Motor neuron (in vitro differentiated cells): Measurements from ENCODE around the gene DMBX1. TPM values are rescaled to one million over a fixed set of nuclear protein-coding genes. Genes with fewer than 3 reads are reported as not detected.

Experiments
- ATAC-seq, 8 experiments: fragments of 200-7000 bp; cut with Tn5 transposase; replicated peaks in 6 of 8; 2 replicates each; pipeline ENCODE4 v1.8.0; 2021; ENCODE audit warnings: mild to moderate bottlenecking in 8 of 8, moderate library complexity in 8 of 8
- H3K27ac ChIP-seq, 2 donors: fragments of 250-450 bp; sonication (Bioruptor Pico); 2 replicates each; pipeline ENCODE4 v1.9.0; 2021; ENCODE audit warnings: antibody characterized with exemption in 2 of 2, mild to moderate bottlenecking in 2 of 2, moderate library complexity in 1 of 2
- H3K4me1 ChIP-seq, 2 donors: fragments of 250-450 bp; sonication (Bioruptor Pico); replicated peaks in 1 of 2; 2 replicates each; pipeline ENCODE4 v1.6.1; 2021; ENCODE audit warnings: antibody characterized with exemption in 2 of 2, mild to moderate bottlenecking in 2 of 2, moderate library complexity in 1 of 2
- H3K4me3 ChIP-seq, 5 donors: fragments of 250-450 bp; sonication (Bioruptor Pico); 2 replicates each; pipeline ENCODE4 v1.9.0; 2021; ENCODE audit warnings: antibody characterized with exemption in 5 of 5, mild to moderate bottlenecking in 5 of 5, moderate library complexity in 4 of 5
- WGBS, 10 experiments: fragments of 450-650 bp; shearing (Covaris generic); methylation state at CpG; one replicate each; pipeline ENCODE4 v1.0.0; 2022; 5-methylcytosine and 5-hydroxymethylcytosine counted together
- in situ Hi-C, 9 experiments: fragments of 400-800 bp; cut with MboI; loops; one replicate each; pipeline ENCODE4 v1.15.0; 2021; ENCODE audit warnings: low sequenced_read_pairs in 9 of 9, low pct_unique_long_range_greater_than_20kb in 2 of 9; ENCODE audit not compliant: unreplicated experiment in 9 of 9
- total RNA-seq, 8 experiments: library from RNA; unstranded; fragments of 300-600 nt; gene quantifications; 2 replicates each; pipeline versions ENCODE4 v1.2.3 to v1.2.4, GENCODE V29; 2022

DMBX1 gene
- total RNA-seq, 8 experiments from 2014 or later: 0.13 to 1.4 (median 0.15) TPM; not detected in 3

GRCh38 chr1:46490406-46490655, 695 bp downstream of the DMBX1 start:
- ATAC-seq: no peak
- H3K4me3 ChIP-seq: no peak overlapping the region
- peaks cover 3 to 5% of the 10 kb centered on the region in 2 donors for H3K4me1 ChIP-seq
- no peak overlapping the region for H3K27ac ChIP-seq
- in situ Hi-C loops: no loop called here
- WGBS, 10 experiments: 0 to 3% methylated on average over 2 to 5 of the region's 25 CpGs; no CpG with 5 or more reads in 8 of the 10 experiments

DNA sequence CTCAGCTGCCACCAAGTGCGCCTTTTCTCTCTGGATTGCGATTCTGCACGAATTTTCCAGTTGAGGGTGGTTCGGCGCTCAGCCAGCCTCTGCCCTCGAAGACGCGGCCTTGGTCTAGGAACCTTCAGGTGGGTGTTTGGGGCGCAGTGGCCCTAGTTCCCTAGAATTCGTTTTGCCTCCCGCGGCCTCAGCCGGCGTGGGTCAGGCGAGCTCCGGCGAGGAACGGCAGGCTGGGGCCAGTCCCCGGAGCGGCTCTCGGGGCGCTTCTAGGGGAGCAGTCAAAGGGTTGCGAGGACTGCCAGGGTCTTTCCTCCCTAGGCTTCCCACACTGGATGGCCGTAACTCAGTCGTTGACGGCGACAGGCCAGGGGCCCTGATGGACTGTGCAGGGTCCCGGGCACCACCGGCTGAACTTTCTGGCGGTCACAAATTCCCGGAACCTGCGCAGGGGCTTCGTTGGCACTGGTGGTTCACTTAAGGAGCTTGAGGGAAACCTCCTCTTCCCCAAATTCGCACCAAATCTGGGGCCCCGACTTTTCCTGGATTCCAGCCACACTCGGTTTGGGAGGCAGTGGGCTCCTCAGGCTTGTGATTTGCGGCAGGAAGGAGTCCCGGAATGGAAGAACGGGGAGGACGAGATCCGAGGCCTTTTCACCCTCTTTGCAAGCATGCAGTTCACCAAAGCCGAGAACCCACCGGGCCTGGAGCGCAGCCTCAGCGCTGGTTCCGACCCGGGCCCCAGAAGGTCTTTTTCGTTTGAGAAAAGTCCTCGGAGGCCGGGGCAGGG, 1.2 kb downstream of the DMBX1 start:
- 0 to 19% (median 2%) methylated on average over 2 to 35 of the region's 50 CpGs; no CpG with 5 or more reads in 3 of the 10 experiments for WGBS, 10 experiments
- no peak overlapping the region for H3K4me3 ChIP-seq
- no peak overlapping the region for H3K27ac ChIP-seq
- peaks cover 0 to 2% of the 10 kb centered on the region in 2 donors for H3K4me1 ChIP-seq
- in situ Hi-C loops: no loop called here
- no peak for ATAC-seq

GRCh38 chr1:46491443-46492268, 2.0 kb downstream of the DMBX1 start:
- Histone ChIP-seq H3K4me3 (no peak overlapping the region), H3K4me1 (no peaks in the 10 kb centered on the region), H3K27ac (no peak overlapping the region)
- WGBS, 10 experiments: 0 to 14% (median 7%) methylated on average over 2 to 22 of the region's 25 CpGs; no CpG with 5 or more reads in 3 of the 10 experiments
- in situ Hi-C loops: no loop called here
- ATAC-seq: no peak

DNA sequence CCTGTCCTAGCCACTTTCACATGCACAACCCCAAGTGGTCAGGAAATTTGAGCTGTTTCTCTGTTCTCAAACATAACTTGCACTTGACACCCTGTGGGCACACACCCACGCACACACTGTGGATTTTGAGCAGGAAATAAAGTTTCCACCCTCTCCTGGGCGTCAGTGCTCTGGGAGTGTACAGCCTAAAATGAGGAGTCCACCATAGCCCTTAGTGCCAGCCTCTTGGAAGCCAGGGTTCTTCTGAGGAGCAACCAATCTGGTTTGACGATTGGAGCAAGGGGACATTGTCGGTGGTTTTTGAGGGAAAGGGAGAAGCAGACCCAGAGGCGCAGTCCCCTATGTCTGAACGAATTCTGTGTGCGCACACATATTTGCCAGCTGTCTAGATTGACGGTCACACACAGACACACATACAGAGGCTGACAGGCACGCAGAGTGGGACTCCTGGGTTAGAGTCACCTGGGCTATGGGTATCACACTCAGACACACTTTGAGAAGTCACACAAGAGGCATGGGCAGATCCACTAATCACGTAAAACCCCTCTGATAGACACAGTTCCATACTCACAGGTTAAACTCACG, 2.7 kb downstream of the DMBX1 start:
- no peak overlapping the region for H3K4me3 ChIP-seq
- WGBS, 10 experiments: 0 to 100% (median 5%) methylated on average over 1 to 10 of the region's 11 CpGs; no CpG with 5 or more reads in 1 of the 10 experiments
- in situ Hi-C loops: no loop called here
- H3K4me1 ChIP-seq: no peaks in the 10 kb centered on the region
- no peak overlapping the region for H3K27ac ChIP-seq
- ATAC-seq: no peak

GRCh38 chr1:46492871-46493270, 3.2 kb downstream of the DMBX1 start:
- Histone ChIP-seq H3K4me3 (no peak overlapping the region), H3K4me1 (no peaks in the 10 kb centered on the region), H3K27ac (no peak overlapping the region)
- ATAC-seq: no peak
- 6 to 20% (median 20%) methylated on average over 2 to 6 of the region's 20 CpGs; no CpG with 5 or more reads in 7 of the 10 experiments for whole genome bisulfite sequencing, 10 experiments
- in situ Hi-C loops: no loop called here

DNA sequence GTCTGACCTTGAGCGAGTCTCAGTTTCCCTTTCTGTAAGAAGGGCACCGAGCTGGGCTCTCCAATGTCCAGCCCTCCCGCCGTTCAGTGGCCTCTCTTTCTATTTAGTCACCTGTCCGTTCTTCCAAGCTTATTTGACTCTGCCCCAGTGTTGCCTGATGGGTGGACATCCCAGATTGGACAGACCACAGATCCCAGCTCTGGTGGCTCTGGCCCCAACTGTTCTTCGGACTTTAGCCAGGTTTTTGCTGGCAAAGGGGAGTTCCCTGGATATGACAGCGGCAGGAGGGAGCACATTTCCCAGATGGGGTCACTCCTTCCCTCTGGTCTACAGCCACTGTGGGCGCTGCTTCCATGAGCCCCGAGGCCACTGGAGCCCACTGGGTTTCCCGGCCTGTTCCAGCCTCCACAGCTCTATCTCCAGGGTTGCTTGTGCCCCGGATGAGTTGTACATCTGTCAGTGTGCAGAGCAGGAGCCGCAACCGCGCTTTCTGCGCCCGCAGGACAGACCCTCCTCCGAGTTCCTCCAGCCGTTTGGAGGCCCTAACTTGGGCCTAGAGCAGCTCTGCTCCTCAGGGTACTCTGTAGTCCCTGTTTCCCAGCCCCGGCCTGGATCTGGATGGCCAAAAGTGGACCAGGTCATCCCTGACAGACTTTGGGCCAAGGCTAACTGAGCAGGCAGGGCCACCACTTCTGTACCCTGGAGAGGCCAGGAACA, 3.8 kb downstream of the DMBX1 start:
- Histone ChIP-seq H3K4me1 (no peaks in the 10 kb centered on the region), H3K27ac (no peak overlapping the region), H3K4me3 (no peak overlapping the region)
- 28 to 67% (median 46%) methylated on average over 1 to 14 of the region's 19 CpGs; no CpG with 5 or more reads in 3 of the 10 experiments for WGBS, 10 experiments
- no peak for ATAC-seq
- in situ Hi-C loops: no loop called here

DNA sequence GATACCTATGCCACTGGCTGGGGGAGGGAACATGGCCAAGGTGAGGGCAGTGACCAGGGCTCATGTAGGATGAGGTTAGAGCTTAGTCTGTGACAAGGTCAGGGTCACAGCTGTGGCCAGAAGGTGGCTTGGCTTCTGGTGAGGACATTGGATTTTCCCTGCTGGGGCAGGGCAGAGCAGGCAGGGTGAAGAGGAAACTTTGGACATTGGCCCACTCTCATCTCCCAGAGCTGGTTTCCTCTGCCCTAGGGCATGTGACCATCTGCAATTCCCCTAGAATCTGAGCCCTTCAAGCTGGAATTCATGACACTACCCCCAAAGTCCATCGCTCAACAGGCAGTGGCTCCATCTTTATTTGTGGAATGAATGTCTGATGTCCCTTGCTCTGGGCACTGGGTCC, 5.3 kb downstream of the DMBX1 start:
- in situ Hi-C loops: no loop called here
- ATAC-seq: no peak
- WGBS, 10 experiments: 57 to 100% (median 90%) methylated on average over 1 of the region's 1 CpG; no CpG with 5 or more reads in 4 of the 10 experiments
- H3K4me3 ChIP-seq: no peak overlapping the region
- no peaks in the 10 kb centered on the region for H3K4me1 ChIP-seq
- H3K27ac ChIP-seq: no peak overlapping the region

GRCh38 chr1:46495778-46496177, 6.1 kb downstream of the DMBX1 start:
- Histone ChIP-seq H3K4me3 (no peak overlapping the region), H3K27ac (no peak overlapping the region), H3K4me1 (no peaks in the 10 kb centered on the region)
- WGBS, 10 experiments: 40 to 94% (median 63%) methylated on average over 1 to 2 of the region's 2 CpGs; no CpG with 5 or more reads in 5 of the 10 experiments
- in situ Hi-C loops: no loop called here
- no peak for ATAC-seq

- Histone ChIP-seq H3K27ac (no peak overlapping the region), H3K4me3 (no peak overlapping the region), H3K4me1 (no peaks in the 10 kb centered on the region)
- ATAC-seq: no peak
- WGBS, 10 experiments: 20 to 67% (median 33%) methylated on average over 1 to 6 of the region's 6 CpGs; no CpG with 5 or more reads in 4 of the 10 experiments
- in situ Hi-C loops: no loop called here
Observed at GRCh38 chr1:46496505-46496904, 6.9 kb downstream of the DMBX1 start.

GRCh38 chr1:46497020-46497419, 7.4 kb downstream of the DMBX1 start:
- in situ Hi-C loops: no loop called here
- no peak for ATAC-seq
- Histone ChIP-seq H3K27ac (no peak overlapping the region), H3K4me3 (no peak overlapping the region), H3K4me1 (no peaks in the 10 kb centered on the region)
- WGBS, 10 experiments: 20 to 100% (median 52%) methylated on average over 1 to 3 of the region's 3 CpGs; no CpG with 5 or more reads in 2 of the 10 experiments

- H3K4me3 ChIP-seq: no peak overlapping the region
- no peak for ATAC-seq
- in situ Hi-C loops: no loop called here
- no peak overlapping the region for H3K27ac ChIP-seq
- H3K4me1 ChIP-seq: no peaks in the 10 kb centered on the region
- WGBS, 10 experiments: 50 to 100% (median 81%) methylated on average over 1 to 18 of the region's 19 CpGs; no CpG with 5 or more reads in 2 of the 10 experiments
Observed at GRCh38 chr1:46497665-46498064, 8.0 kb downstream of the DMBX1 start.

DNA sequence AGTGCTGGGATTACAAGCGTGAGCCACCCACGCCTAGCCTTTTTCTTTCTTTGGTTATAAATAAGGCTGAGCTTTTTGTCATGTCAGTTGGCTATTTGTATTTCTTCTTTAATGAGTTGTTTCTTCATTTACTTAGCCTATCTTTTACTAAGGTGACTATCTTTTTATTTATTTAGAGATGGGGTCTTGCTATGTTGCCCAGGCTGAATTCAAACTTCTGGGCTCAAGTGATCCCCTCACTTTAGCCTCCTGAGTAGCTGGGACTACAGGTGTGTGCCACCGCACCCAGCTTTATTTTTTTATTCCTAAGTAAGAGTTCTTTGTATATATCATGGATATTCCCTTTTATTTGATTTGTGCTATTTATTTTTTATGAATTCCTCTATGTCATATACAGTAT, 11.9 kb downstream of the DMBX1 start:
- no peak for ATAC-seq
- Histone ChIP-seq H3K4me3 (no peak overlapping the region), H3K27ac (no peak overlapping the region), H3K4me1 (no peaks in the 10 kb centered on the region)
- in situ Hi-C loops: no loop called here
- WGBS, 10 experiments: 60 to 100% (median 91%) methylated on average over 1 to 3 of the region's 3 CpGs

DNA sequence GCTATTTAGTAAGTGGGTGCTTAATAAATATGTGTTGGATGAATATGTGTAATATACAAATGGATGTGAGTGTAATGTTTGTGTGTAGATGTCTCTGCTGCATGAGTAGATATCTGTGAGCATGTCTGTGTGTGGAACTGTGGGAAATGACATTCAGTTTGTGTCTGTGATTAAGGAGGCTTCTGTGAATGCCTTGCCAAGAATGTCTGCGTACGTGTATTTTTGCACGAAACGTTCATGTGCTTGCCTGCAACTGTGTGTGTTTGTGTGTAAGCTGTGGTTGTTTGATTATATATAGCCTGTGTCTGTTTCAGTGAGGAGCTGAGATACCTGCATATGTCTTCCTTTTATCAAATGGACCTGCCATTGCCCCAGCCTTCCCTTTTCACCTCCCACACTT, 13.8 kb downstream of the DMBX1 start:
- WGBS, 10 experiments: 60 to 100% (median 81%) methylated on average over 2 to 4 of the region's 4 CpGs; no CpG with 5 or more reads in 4 of the 10 experiments
- Histone ChIP-seq H3K4me3 (no peak overlapping the region), H3K4me1 (no peaks in the 10 kb centered on the region), H3K27ac (no peak overlapping the region)
- no peak for ATAC-seq
- in situ Hi-C loops: no loop called here
